KMS-11 (cell line): ENCODE measurements around the gene GNPNAT1.

Experiments
- H2AFZ ChIP-seq: fragments of 200-600 bp; sonication (generic); 2 replicates; pipeline ENCODE4 v1.6.1; 2016; ENCODE audit warnings: antibody characterized with exemption, mixed run types, low read depth
- H3K27ac ChIP-seq: fragments of 200-600 bp; sonication (generic); 2 replicates; pipeline ENCODE4 v1.6.1; 2016; ENCODE audit warnings: mild to moderate bottlenecking, mixed run types
- H3K27me3 ChIP-seq: fragments of 200-600 bp; sonication (generic); 2 replicates; pipeline ENCODE4 v1.6.1; 2017; ENCODE audit warnings: mild to moderate bottlenecking, low read depth, mixed run types, moderate library complexity; ENCODE audit not compliant: insufficient read depth
- H3K36me3 ChIP-seq: fragments of 200-600 bp; sonication (generic); 2 replicates; pipeline ENCODE4 v1.6.1; 2017; ENCODE audit warnings: mild to moderate bottlenecking, mixed run types; ENCODE audit not compliant: insufficient read depth
- H3K4me1 ChIP-seq: fragments of 200-600 bp; sonication (generic); 2 replicates; pipeline ENCODE4 v1.6.1; 2016; ENCODE audit warnings: mild to moderate bottlenecking, low read depth, mixed run types; ENCODE audit not compliant: poor library complexity, severe bottlenecking
- H3K4me2 ChIP-seq: fragments of 200-600 bp; sonication (generic); 2 replicates; pipeline ENCODE4 v1.7.0; 2016; ENCODE audit warnings: mild to moderate bottlenecking, mixed run types
- H3K4me3 ChIP-seq: fragments of 200-600 bp; sonication (generic); IDR thresholded peaks from 2 replicates; pipeline ENCODE4 v1.6.1; 2017; ENCODE audit warnings: low read depth, low read length, mixed read lengths; ENCODE audit not compliant: insufficient read depth
- H3K79me2 ChIP-seq: fragments of 200-600 bp; sonication (generic); 2 replicates; pipeline ENCODE4 v1.6.1; 2016; ENCODE audit warnings: low read depth, mixed run types; ENCODE audit not compliant: insufficient read depth
- H3K9ac ChIP-seq: fragments of 200-600 bp; sonication (generic); 2 replicates; pipeline ENCODE4 v1.6.1; 2016; ENCODE audit warnings: mild to moderate bottlenecking, mixed run types
- H4K20me1 ChIP-seq: fragments of 200-600 bp; sonication (generic); 2 replicates; pipeline ENCODE4 v1.6.1; 2016; ENCODE audit warnings: mild to moderate bottlenecking, mixed run types; ENCODE audit not compliant: insufficient read depth
- TF ChIP-seq, protein P1 (sequence below): fragments of 200-600 bp; sonication (generic); conservative IDR thresholded peaks from 2 replicates; pipeline ENCODE4 v1.6.1; 2017; ENCODE audit warnings: low read depth, mild to moderate bottlenecking, antibody characterized with exemption, low read length, moderate library complexity, mixed read lengths

Gene GNPNAT1

DNA sequence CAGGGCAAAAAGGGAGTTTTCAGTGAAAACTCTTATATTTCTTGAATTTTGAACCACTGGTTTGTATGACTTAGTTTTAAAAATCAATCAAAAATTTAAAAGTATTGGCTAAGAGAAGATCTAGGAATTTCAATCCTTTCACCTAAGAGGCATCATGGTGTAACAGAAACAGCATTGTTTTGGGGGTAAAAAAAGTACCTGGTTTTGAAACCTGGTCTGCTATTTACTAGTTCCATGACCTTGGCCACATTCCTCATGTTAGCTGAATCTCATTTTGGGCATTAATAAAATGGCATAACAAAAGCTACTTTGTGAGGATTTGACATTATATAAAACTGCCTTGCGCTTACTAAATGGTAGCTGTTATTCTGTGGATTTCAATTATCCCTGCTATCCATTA, 16.7 kb upstream of the GNPNAT1 start:
- Histone ChIP-seq H3K4me1 (no peaks in the 10 kb centered on the region), H4K20me1 (no peaks in the 10 kb centered on the region), H3K36me3 (no peaks in the 10 kb centered on the region), H3K27me3 (no peaks in the 10 kb centered on the region), H2AFZ (no peak overlapping the region), H3K79me2 (no peaks in the 10 kb centered on the region), H3K9ac (no peak overlapping the region), H3K27ac (no peak overlapping the region), H3K4me2 (no peak overlapping the region), H3K4me3 (no peak overlapping the region)
- TF ChIP-seq, protein P1, sequence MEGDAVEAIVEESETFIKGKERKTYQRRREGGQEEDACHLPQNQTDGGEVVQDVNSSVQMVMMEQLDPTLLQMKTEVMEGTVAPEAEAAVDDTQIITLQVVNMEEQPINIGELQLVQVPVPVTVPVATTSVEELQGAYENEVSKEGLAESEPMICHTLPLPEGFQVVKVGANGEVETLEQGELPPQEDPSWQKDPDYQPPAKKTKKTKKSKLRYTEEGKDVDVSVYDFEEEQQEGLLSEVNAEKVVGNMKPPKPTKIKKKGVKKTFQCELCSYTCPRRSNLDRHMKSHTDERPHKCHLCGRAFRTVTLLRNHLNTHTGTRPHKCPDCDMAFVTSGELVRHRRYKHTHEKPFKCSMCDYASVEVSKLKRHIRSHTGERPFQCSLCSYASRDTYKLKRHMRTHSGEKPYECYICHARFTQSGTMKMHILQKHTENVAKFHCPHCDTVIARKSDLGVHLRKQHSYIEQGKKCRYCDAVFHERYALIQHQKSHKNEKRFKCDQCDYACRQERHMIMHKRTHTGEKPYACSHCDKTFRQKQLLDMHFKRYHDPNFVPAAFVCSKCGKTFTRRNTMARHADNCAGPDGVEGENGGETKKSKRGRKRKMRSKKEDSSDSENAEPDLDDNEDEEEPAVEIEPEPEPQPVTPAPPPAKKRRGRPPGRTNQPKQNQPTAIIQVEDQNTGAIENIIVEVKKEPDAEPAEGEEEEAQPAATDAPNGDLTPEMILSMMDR: no peak

DNA sequence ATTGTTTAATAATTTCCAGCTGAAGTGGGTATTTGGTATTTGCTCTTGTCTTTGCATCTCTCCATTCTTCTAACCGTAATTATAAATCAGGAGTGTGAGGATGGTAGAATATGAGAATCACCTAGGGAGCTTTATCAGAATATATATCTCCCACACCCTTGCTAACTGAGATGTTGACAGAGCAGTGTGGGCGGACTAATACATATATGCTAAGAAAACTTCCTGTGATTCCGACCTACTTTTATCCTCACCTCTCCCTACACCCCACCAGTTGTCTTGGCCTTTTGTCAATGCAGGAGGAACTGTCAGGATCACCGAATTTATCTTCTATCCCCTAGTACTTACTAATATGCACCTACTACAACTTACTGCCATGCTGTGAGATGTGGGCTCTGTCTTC, 14.7 kb upstream of the GNPNAT1 start:
- no peak overlapping the region for H3K9ac ChIP-seq
- H3K27ac ChIP-seq: no peak overlapping the region
- no peaks in the 10 kb centered on the region for H3K4me1 ChIP-seq
- no peaks in the 10 kb centered on the region for H3K27me3 ChIP-seq
- H3K4me2 ChIP-seq: no peak overlapping the region
- H3K36me3 ChIP-seq: no peaks in the 10 kb centered on the region
- H2AFZ ChIP-seq: no peak overlapping the region
- H3K4me3 ChIP-seq: no peak overlapping the region
- H4K20me1 ChIP-seq: no peaks in the 10 kb centered on the region
- H3K79me2 ChIP-seq: no peaks in the 10 kb centered on the region
- TF ChIP-seq, protein P1: no peak

DNA sequence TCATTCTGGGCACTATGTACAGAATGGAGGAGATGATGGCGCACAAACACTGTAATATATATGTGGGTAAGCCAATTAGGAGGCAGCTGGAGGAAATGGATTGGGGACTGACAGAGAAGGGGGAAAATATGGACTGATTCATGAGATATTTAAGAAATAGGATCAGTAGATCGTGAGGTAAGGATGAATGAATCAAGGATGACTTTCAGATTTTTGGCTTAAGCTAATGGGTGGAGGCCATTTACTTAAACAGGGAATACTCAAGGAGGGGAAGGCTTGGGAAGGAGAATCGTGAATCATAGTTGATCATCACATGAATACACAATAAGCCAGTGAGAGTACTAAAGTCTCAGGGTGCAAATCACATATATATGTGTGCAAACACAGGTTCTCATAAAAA, 11.2 kb upstream of the GNPNAT1 start:
- Histone ChIP-seq H3K4me2 (no peak overlapping the region), H3K27ac (no peak overlapping the region), H3K27me3 (no peaks in the 10 kb centered on the region), H3K4me3 (no peak overlapping the region), H3K36me3 (no peaks in the 10 kb centered on the region), H4K20me1 (no peaks in the 10 kb centered on the region), H3K79me2 (no peaks in the 10 kb centered on the region), H3K9ac (no peak overlapping the region), H3K4me1 (no peaks in the 10 kb centered on the region), H2AFZ (no peak overlapping the region)
- TF ChIP-seq, protein P1: no peak

DNA sequence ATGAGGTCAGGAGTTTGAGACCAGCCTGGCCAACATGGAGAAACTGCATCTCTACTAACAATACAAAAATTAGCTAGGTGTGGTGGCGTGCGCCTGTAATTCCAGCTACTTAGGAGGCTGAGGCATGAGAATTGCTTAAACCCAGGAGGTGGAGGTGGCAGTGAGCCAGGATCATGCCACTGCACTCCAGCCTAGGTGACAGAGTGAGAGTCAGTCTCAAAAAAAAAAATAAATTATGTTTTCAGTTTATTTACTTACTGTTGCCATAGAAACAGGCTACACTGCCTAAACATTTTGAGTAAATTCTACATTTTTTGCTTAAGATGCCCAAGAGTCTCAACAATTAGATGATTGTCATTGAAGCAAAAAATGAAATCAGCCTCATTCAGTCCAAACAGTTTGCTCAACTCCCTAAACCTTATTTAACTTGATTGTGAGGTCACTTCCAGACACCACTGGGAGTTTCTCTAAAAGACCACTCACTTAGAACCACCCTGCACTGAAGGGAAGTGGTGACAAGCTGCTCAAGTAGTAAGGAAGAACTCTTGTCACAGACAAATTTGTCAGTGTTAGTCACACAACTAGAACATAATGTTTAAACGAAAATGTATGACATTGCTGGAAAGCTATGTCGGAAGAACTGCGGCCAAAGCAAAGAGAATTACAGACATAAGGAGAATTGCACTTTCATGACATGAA, 9.8 kb upstream of the GNPNAT1 start:
- Histone ChIP-seq H3K9ac (no peak overlapping the region), H2AFZ (no peak overlapping the region), H3K79me2 (no peaks in the 10 kb centered on the region), H3K4me3 (no peak overlapping the region), H3K4me2 (no peak overlapping the region), H3K36me3 (no peaks in the 10 kb centered on the region), H4K20me1 (no peaks in the 10 kb centered on the region), H3K27ac (no peak overlapping the region), H3K27me3 (no peaks in the 10 kb centered on the region), H3K4me1 (no peaks in the 10 kb centered on the region)
- TF ChIP-seq, protein P1: no peak
